Right lobe of liver (tissue), 6 donors: ENCODE data around the gene ANK2. TPM values are rescaled to one million over a fixed set of nuclear protein-coding genes. Genes with fewer than 3 reads are reported as not detected.

Source experiments
- ATAC-seq, 4 donors: fragments of 200-7000 bp; cut with Tn5 transposase; one replicate each; pipeline ENCODE4 v1.9.1; 2020; ENCODE audit warnings: mild to moderate bottlenecking in 4 of 4, moderate library complexity in 4 of 4
- DNase-seq, 3 donors: peaks; one replicate each; pipeline ENCODE4 v3.0.0-alpha.2; 2020
- H3K27ac ChIP-seq, 3 donors: fragments of 200-600 bp; one replicate each; pipeline ENCODE4 v1.8.0; 2022
- H3K27me3 ChIP-seq, 2 donors: fragments of 200-600 bp; one replicate each; pipeline ENCODE4 v1.8.0; 2022
- H3K36me3 ChIP-seq, 4 donors: fragments of 200-600 bp; sonication (generic) in 1 of 4; one replicate each; pipeline versions ENCODE4 v1.5.1 to v1.8.0; 2017 to 2022; ENCODE audit warnings: control low read depth in 1 of 4
- H3K4me1 ChIP-seq, 4 donors: fragments of 200-600 bp; sonication (generic) in 1 of 4; one replicate each; pipeline versions ENCODE4 v1.5.1 to v1.8.0; 2017 to 2022; ENCODE audit warnings: control low read depth in 1 of 4
- H3K4me3 ChIP-seq, 3 donors: fragments of 200-600 bp; one replicate each; pipeline ENCODE4 v1.8.0; 2022
- H3K9me3 ChIP-seq, 4 donors: fragments of 200-600 bp; sonication (generic) in 1 of 4; one replicate each; pipeline versions ENCODE4 v1.5.1 to v1.8.0; 2017 to 2022; ENCODE audit warnings: control low read depth in 1 of 4
- CTCF ChIP-seq, 4 donors: fragments of 200-600 bp in 3 of 4; fragments of 450-650 bp in 1 of 4; IDR thresholded peaks; one replicate each; pipeline versions ENCODE4 v1.5.1 to v1.8.0; 2016 to 2022; ENCODE audit warnings: antibody characterized with exemption in 4 of 4, mild to moderate bottlenecking in 2 of 4
- POLR2A ChIP-seq: fragments of 450-650 bp; IDR thresholded peaks from one replicate; pipeline ENCODE4 v1.6.1; 2017; ENCODE audit warnings: antibody characterized with exemption, mild to moderate bottlenecking
- WGBS: methylation state at CpG from one replicate; pipeline ENCODE4 v1.1.6; 2018; ENCODE audit warnings: low coverage, low lambda C conversion rate; ENCODE audit not compliant: insufficient coverage; ENCODE audit errors: missing lambda C conversion rate; 5-methylcytosine and 5-hydroxymethylcytosine counted together
- intact Hi-C, 2 donors: fragments of 100-400 bp; cut with DNase I; formaldehyde crosslinking; loops; one replicate each; pipeline versions ENCODE4 v1.11.2 to v1.14.1; 2022
- total RNA-seq, 6 experiments: library from RNA; depleted of rRNA in 2 of 6; stranded (reverse); fragments of >200 nt in 2 of 6; fragmentation: NEBNext Ultra II Directional in 3 of 6; extraction: Animal tissue kit (Norgen Biotek cat#: 25700) in 3 of 6; gene quantifications; one replicate each; pipeline versions ENCODE4 v1.1.0 to v1.2.4, GENCODE V29; 2016 to 2023
- donor health status: DM: no; HTN: yes; CAD: no.
- donor health status: DM: no; HTN: no; CAD: no.
- donor health status: DM: no; HTN: no; CAD: no.
- donor health status: DM: no; HTN: yes; CAD: no.
- donor health status: DM: no; HTN: yes; CAD: no.

The ANK2 gene
- total RNA-seq, 6 experiments from 2014 or later: 0.61 to 1.7 (median 1.1) TPM

DNA sequence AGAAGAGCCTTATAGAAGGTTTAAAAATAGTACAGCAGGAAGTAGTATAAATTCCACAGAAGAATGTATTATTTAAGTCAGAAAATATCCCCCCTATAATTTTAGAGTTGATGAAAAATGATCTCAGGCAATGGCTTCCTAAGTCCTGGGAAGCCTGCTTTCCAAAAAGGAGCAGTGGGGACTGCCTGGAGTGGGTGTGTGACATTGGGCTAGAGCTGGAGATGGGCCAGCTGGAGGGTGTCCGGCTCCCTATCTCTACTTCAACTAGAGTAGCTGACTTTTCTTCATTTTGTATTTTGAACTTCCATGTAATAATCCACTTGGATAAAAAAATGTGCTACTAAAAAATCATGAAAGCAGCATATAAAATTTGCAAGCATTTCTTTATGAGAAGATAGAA, 253.9 kb downstream of the ANK2 start:
- Histone ChIP-seq H3K36me3 (no peaks in the 10 kb centered on the region), H3K27ac (no peak overlapping the region), H3K4me3 (no peak overlapping the region), H3K27me3 (no peaks in the 10 kb centered on the region), H3K9me3 (no peaks in the 10 kb centered on the region), H3K4me1 (no peaks in the 10 kb centered on the region)
- DNase-seq (no peak), ATAC-seq (no peak)
- WGBS: 75% methylated on average over 1 of the region's 1 CpG
- intact Hi-C loops: no loop called here
- TF ChIP-seq CTCF (IDR thresholded peaks at IDR 0.05): no peak
- no peak for TF ChIP-seq POLR2A

- no peaks in the 10 kb centered on the region for H3K27me3 ChIP-seq
- DNase-seq: no peak
- H3K27ac ChIP-seq: no peak overlapping the region
- H3K36me3 ChIP-seq: no peaks in the 10 kb centered on the region
- H3K4me1 ChIP-seq: no peaks in the 10 kb centered on the region
- H3K4me3 ChIP-seq: no peak overlapping the region
- TF ChIP-seq POLR2A (no peak), CTCF (IDR thresholded peaks at IDR 0.05) (no peak)
- no peaks in the 10 kb centered on the region for H3K9me3 ChIP-seq
- ATAC-seq: no peak
- WGBS: 81% methylated on average over 2 of the region's 2 CpGs
- intact Hi-C loops: no loop called here
Measured at GRCh38 chr4:113311047-113311446, 261.6 kb downstream of the ANK2 start.

- DNase-seq: no peak
- no peak overlapping the region for H3K27ac ChIP-seq
- no peaks in the 10 kb centered on the region for H3K4me1 ChIP-seq
- TF ChIP-seq CTCF (IDR thresholded peaks at IDR 0.05) (no peak), POLR2A (no peak)
- no peak for ATAC-seq
- 67% methylated on average over 3 of the region's 3 CpGs for WGBS
- H3K9me3 ChIP-seq: no peaks in the 10 kb centered on the region
- intact Hi-C loops: no loop called here
- H3K27me3 ChIP-seq: no peaks in the 10 kb centered on the region
- H3K4me3 ChIP-seq: no peak overlapping the region
- H3K36me3 ChIP-seq: no peaks in the 10 kb centered on the region
Measured at GRCh38 chr4:113312529-113312928, 263.1 kb downstream of the ANK2 start.

- H3K4me1 ChIP-seq: no peaks in the 10 kb centered on the region
- intact Hi-C loops: no loop called here
Measured at GRCh38 chr4:113314426-113314825, 265.0 kb downstream of the ANK2 start.

More at GRCh38 chr4:113314426-113314825, 265.0 kb downstream of the ANK2 start:
- DNase-seq: no peak
- Histone ChIP-seq H3K9me3 (no peaks in the 10 kb centered on the region), H3K36me3 (no peaks in the 10 kb centered on the region), H3K27me3 (no peaks in the 10 kb centered on the region), H3K27ac (no peak overlapping the region), H3K4me3 (no peak overlapping the region)
- WGBS: 83% methylated on average over 3 of the region's 3 CpGs
- no peak for TF ChIP-seq POLR2A
- no peak for TF ChIP-seq CTCF (IDR thresholded peaks at IDR 0.05)
- ATAC-seq: no peak
